Ascending aorta (tissue), 2 donors: ENCODE results near the gene TBL1XR1. TPM values are rescaled to one million over a fixed set of nuclear protein-coding genes. Genes with fewer than 3 reads are reported as not detected.
"Not testable (repeated sequence)": the region's sequence is repeated elsewhere in the genome, so short reads cannot be mapped to it uniquely, and the experiment has no call there.

Source experiments
- DNase-seq, 2 donors: peaks; one replicate each; pipeline ENCODE4 v3.0.0-alpha.2; 2019; ENCODE audit warnings: low spot score in 2 of 2
- H3K27ac ChIP-seq, 2 donors: fragments of 200-600 bp; sonication (generic); one replicate each; pipeline ENCODE4 v1.5.1; 2016 to 2017; ENCODE audit warnings: mild to moderate bottlenecking in 1 of 2
- H3K27me3 ChIP-seq: fragments of 200-600 bp; sonication (generic); one replicate; pipeline ENCODE4 v1.5.1; 2017
- H3K36me3 ChIP-seq, 2 donors: fragments of 200-600 bp; sonication (generic); one replicate each; pipeline ENCODE4 v1.5.1; 2016
- H3K4me1 ChIP-seq, 2 donors: fragments of 200-600 bp; sonication (generic); one replicate each; pipeline ENCODE4 v1.5.1; 2016 to 2017; ENCODE audit warnings: mild to moderate bottlenecking in 1 of 2
- H3K4me3 ChIP-seq, 2 donors: fragments of 200-600 bp; sonication (generic); one replicate each; pipeline ENCODE4 v1.5.1; 2016 to 2017; ENCODE audit warnings: mild to moderate bottlenecking in 1 of 2
- H3K9me3 ChIP-seq, 2 donors: fragments of 200-600 bp; sonication (generic); one replicate each; pipeline ENCODE4 v1.5.1; 2016
- CTCF ChIP-seq, 3 experiments: fragments of 200-600 bp in 2 of 3; fragments of 450-650 bp in 1 of 3; sonication (generic) in 2 of 3; IDR thresholded peaks; one replicate each; pipeline ENCODE4 v1.5.1; 2016 to 2019; ENCODE audit warnings: antibody characterized with exemption in 3 of 3, mild to moderate bottlenecking in 1 of 3, moderate library complexity in 1 of 3
- intact Hi-C: fragments of 100-400 bp; cut with DNase I; formaldehyde crosslinking; loops from one replicate; pipeline ENCODE4 v1.15.1; 2023
- total RNA-seq: library from RNA; depleted of rRNA; stranded (reverse); fragments of >200 nt; gene quantifications from one replicate; pipeline ENCODE4 v1.1.0, GENCODE V29; 2016

TBL1XR1 gene
- total RNA-seq, 1 donor from 2014 or later, result 52.0 TPM

- no peaks in the 10 kb centered on the region for H3K27me3 ChIP-seq
- H3K27ac ChIP-seq, result peak overlapping the region in 1 of 2 donors; percentile 67
- no peaks in the 10 kb centered on the region for H3K36me3 ChIP-seq
- H3K4me3 ChIP-seq, result peak overlapping the region; percentile 31 to 97
- TF ChIP-seq CTCF (IDR thresholded peaks at IDR 0.05), result no peak
- H3K4me1 ChIP-seq, result peaks cover 0 to 21% of the 10 kb centered on the region in 2 donors
- peak in 1 of 2 donors; percentile 34 for DNase-seq
- intact Hi-C loops, result loop anchor here (10.0 kb wide), 1 partner anchor 711 kb away; no protein-coding TSS in a partner anchor
- no peaks in the 10 kb centered on the region for H3K9me3 ChIP-seq
Observed at GRCh38 chr3:177193688-177194268, 3.5 kb downstream of the TBL1XR1 start.

- Histone ChIP-seq H3K27ac (peak overlapping the region in 1 of 2 donors; percentile 67), H3K4me1 (peaks cover 0 to 21% of the 10 kb centered on the region in 2 donors)
- not testable (repeated sequence) for H3K4me3 ChIP-seq, H3K27me3 ChIP-seq, H3K9me3 ChIP-seq, H3K36me3 ChIP-seq
- peak in 1 of 2 donors; percentile 24 for DNase-seq
- intact Hi-C loops, result loop anchor here (10.0 kb wide), 1 partner anchor 712 kb away; no protein-coding TSS in a partner anchor
Observed at GRCh38 chr3:177193275-177193674, 4.0 kb downstream of the TBL1XR1 start.

GRCh38 chr3:177190756-177191681, 6.3 kb downstream of the TBL1XR1 start:
- Histone ChIP-seq H3K27ac (peak overlapping the region; percentile 45 to 56), H3K36me3 (no peaks in the 10 kb centered on the region), H3K27me3 (no peaks in the 10 kb centered on the region), H3K9me3 (no peaks in the 10 kb centered on the region), H3K4me1 (peaks cover 0 to 17% of the 10 kb centered on the region in 2 donors), H3K4me3 (no peak overlapping the region)
- no peak for DNase-seq
- TF ChIP-seq CTCF (IDR thresholded peaks at IDR 0.05), result no peak
- intact Hi-C loops, result loop anchor here (10.0 kb wide), 1 partner anchor 714 kb away; no protein-coding TSS in a partner anchor

- not testable (repeated sequence) for H3K27me3 ChIP-seq, H3K9me3 ChIP-seq, H3K36me3 ChIP-seq, H3K4me3 ChIP-seq, DNase-seq
- peaks cover 0 to 20% of the 10 kb centered on the region in 2 donors for H3K4me1 ChIP-seq
- intact Hi-C loops, result loop anchor here (10.0 kb wide), 1 partner anchor 715 kb away; no protein-coding TSS in a partner anchor
- peak overlapping the region; percentile 45 to 48 for H3K27ac ChIP-seq
Observed at GRCh38 chr3:177190184-177190583, 7.1 kb downstream of the TBL1XR1 start.

- intact Hi-C loops, H3K27me3 ChIP-seq, DNase-seq, H3K9me3 ChIP-seq, H3K4me3 ChIP-seq, H3K36me3 ChIP-seq, H3K27ac ChIP-seq: not testable (repeated sequence)
- peaks cover 0 to 26% of the 10 kb centered on the region in 2 donors for H3K4me1 ChIP-seq
Observed at GRCh38 chr3:177188325-177188724, 9.0 kb downstream of the TBL1XR1 start.

GRCh38 chr3:177186306-177186705, 11.0 kb downstream of the TBL1XR1 start:
- no peaks in the 10 kb centered on the region for H3K27me3 ChIP-seq
- TF ChIP-seq CTCF (IDR thresholded peaks at IDR 0.05), result no peak
- intact Hi-C loops, result no loop called here
- no peak for DNase-seq
- H3K36me3 ChIP-seq, result no peaks in the 10 kb centered on the region
- no peak overlapping the region for H3K4me3 ChIP-seq
- peaks cover 0 to 30% of the 10 kb centered on the region in 2 donors for H3K4me1 ChIP-seq
- H3K27ac ChIP-seq, result no peak overlapping the region
- no peaks in the 10 kb centered on the region for H3K9me3 ChIP-seq
